GM13977 (cell line): ENCODE results near the gene PGAP3.

Experiments used
- DNase-seq: peaks from one replicate; pipeline ENCODE4 v3.0.0; 2012; ENCODE audit warnings: low spot score
- CTCF ChIP-seq: IDR thresholded peaks from 2 replicates; pipeline ENCODE4 v1.5.1; 2012; ENCODE audit warnings: mild to moderate bottlenecking, control low read depth; ENCODE audit not compliant: insufficient read depth; ENCODE audit errors: extremely low read depth, missing control alignments
- in situ Hi-C: fragments of 300-500 bp; cut with MboI; formaldehyde crosslinking; loops from one replicate; pipeline ENCODE4 v1.12.0; 2022; ENCODE audit warnings: low sequenced_read_pairs, low pct_unique_long_range_greater_than_20kb, mixed read lengths, inconsistent platforms; ENCODE audit not compliant: unreplicated experiment

The PGAP3 gene

GRCh38 chr17:39722965-39723848 lies 35.4 kb upstream of the PGAP3 start:
- in situ Hi-C loops, result no loop called here
- DNase-seq, result no peak

GRCh38 chr17:39722104-39722503 lies 34.2 kb upstream of the PGAP3 start:
- TF ChIP-seq CTCF, result no peak
- no peak for DNase-seq
- in situ Hi-C loops, result no loop called here

More at GRCh38 chr17:39722965-39723848, 35.4 kb upstream of the PGAP3 start:
- TF ChIP-seq CTCF, result no peak

- no peak for TF ChIP-seq CTCF
- in situ Hi-C loops, result no loop called here
- DNase-seq, result no peak
Measured at GRCh38 chr17:39719563-39720355, 31.9 kb upstream of the PGAP3 start.

- in situ Hi-C loops, result no loop called here
- TF ChIP-seq CTCF, result no peak
- no peak for DNase-seq
Measured at GRCh38 chr17:39717660-39718059, 29.8 kb upstream of the PGAP3 start.

- no peak for TF ChIP-seq CTCF
- DNase-seq, result no peak
- in situ Hi-C loops, result no loop called here
Measured at GRCh38 chr17:39716879-39717536, 29.2 kb upstream of the PGAP3 start.

GRCh38 chr17:39716073-39716818 lies 28.4 kb upstream of the PGAP3 start:
- in situ Hi-C loops, result no loop called here
- TF ChIP-seq CTCF, result no peak
- no peak for DNase-seq
